Adrenal gland (tissue), 5 donors: ENCODE measurements around the gene C1orf105.

Experiments used
- POLR2A ChIP-seq, 2 donors: fragments of 450-650 bp; IDR thresholded peaks; one replicate each; pipeline ENCODE4 v1.6.1; 2017; ENCODE audit warnings: antibody characterized with exemption in 2 of 2, mild to moderate bottlenecking in 2 of 2, moderate library complexity in 1 of 2
- TF ChIP-seq, protein P1 (sequence below), 6 experiments: fragments of 450-650 bp in 4 of 6; fragments of 200-600 bp in 2 of 6; sonication (generic) in 1 of 6; IDR thresholded peaks; 1 replicate in 5 of 6; 2 replicates in 1 of 6; pipeline versions ENCODE4 v1.5.1 to v1.8.0; 2016 to 2021; ENCODE audit warnings: antibody characterized with exemption in 6 of 6, mild to moderate bottlenecking in 2 of 6, moderate library complexity in 1 of 6
- donor health status: DM: no; HTN: no; CAD: no.

DNA sequence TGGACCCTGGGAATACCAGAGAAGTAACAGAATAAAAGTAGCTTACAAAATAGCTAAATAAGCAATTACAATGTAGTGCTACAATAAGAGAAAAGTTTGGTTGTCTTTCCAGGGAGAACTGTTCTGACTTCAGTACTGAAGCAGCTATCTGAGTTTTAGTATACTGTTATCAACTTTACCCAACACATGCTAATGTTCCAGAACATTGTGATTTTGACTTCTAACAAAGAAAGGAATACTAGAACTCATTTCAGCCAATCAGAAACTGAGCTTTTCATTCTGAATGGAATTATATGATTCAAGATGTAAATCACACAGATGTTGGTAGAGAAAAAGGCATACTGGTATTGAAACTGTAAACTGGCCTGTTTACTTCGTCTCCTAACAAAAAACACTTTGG lies at the start of gene C1orf105:
- TF ChIP-seq, protein P1, sequence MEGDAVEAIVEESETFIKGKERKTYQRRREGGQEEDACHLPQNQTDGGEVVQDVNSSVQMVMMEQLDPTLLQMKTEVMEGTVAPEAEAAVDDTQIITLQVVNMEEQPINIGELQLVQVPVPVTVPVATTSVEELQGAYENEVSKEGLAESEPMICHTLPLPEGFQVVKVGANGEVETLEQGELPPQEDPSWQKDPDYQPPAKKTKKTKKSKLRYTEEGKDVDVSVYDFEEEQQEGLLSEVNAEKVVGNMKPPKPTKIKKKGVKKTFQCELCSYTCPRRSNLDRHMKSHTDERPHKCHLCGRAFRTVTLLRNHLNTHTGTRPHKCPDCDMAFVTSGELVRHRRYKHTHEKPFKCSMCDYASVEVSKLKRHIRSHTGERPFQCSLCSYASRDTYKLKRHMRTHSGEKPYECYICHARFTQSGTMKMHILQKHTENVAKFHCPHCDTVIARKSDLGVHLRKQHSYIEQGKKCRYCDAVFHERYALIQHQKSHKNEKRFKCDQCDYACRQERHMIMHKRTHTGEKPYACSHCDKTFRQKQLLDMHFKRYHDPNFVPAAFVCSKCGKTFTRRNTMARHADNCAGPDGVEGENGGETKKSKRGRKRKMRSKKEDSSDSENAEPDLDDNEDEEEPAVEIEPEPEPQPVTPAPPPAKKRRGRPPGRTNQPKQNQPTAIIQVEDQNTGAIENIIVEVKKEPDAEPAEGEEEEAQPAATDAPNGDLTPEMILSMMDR (IDR thresholded peaks at IDR 0.05), result no peak
- no peak for TF ChIP-seq POLR2A (IDR thresholded peaks at IDR 0.05)
